Activated CD4-positive, alpha-beta T cell treated with anti-CD3 and anti-CD28 coated beads for 24 hours (primary cell): ENCODE data around the gene CCDC7.
"Not testable (repeated sequence)": the region's sequence is repeated elsewhere in the genome, so short reads cannot be mapped to it uniquely, and the experiment has no call there.

ENCODE experiments used
- DNase-seq, 2 donors: peaks; one replicate each; pipeline ENCODE4 v3.0.0-alpha.2; 2020; ENCODE audit warnings: low read depth in 2 of 2

The CCDC7 gene

GRCh38 chr10:32562695-32563094 is 116.8 kb downstream of the CCDC7 start:
- not testable (repeated sequence) for DNase-seq

- no peak for DNase-seq
These were observed 131.5 kb downstream of the CCDC7 start for GRCh38 chr10:32577448-32577847.

- no peak for DNase-seq
These were observed 137.0 kb downstream of the CCDC7 start for GRCh38 chr10:32582946-32583345.

GRCh38 chr10:32598022-32598421 is 152.1 kb downstream of the CCDC7 start:
- DNase-seq, result not testable (repeated sequence)

GRCh38 chr10:32600317-32600716 is 154.4 kb downstream of the CCDC7 start:
- no peak for DNase-seq

- not testable (repeated sequence) for DNase-seq
These were observed 155.6 kb downstream of the CCDC7 start for GRCh38 chr10:32601562-32601961.

- DNase-seq, result no peak
These were observed 159.8 kb downstream of the CCDC7 start for GRCh38 chr10:32605787-32606186.

GRCh38 chr10:32610543-32610942 is 164.6 kb downstream of the CCDC7 start:
- DNase-seq, result not testable (repeated sequence)

- DNase-seq, result no peak
These were observed 170.5 kb downstream of the CCDC7 start for GRCh38 chr10:32616438-32616837.

- no peak for DNase-seq
These were observed 172.5 kb downstream of the CCDC7 start for GRCh38 chr10:32618482-32618881.

GRCh38 chr10:32621969-32622368 is 176.0 kb downstream of the CCDC7 start:
- no peak for DNase-seq

- DNase-seq, result no peak
These were observed 176.5 kb downstream of the CCDC7 start for GRCh38 chr10:32622409-32622808.

GRCh38 chr10:32627183-32627582 is 181.2 kb downstream of the CCDC7 start:
- DNase-seq, result no peak

- DNase-seq, result no peak
These were observed 184.0 kb downstream of the CCDC7 start for GRCh38 chr10:32629910-32630309.

GRCh38 chr10:32646535-32646934 is 200.6 kb downstream of the CCDC7 start:
- no peak for DNase-seq

GRCh38 chr10:32650246-32650655 is 204.3 kb downstream of the CCDC7 start:
- DNase-seq, result no peak

GRCh38 chr10:32657430-32657829 is 211.5 kb downstream of the CCDC7 start:
- DNase-seq, result not testable (repeated sequence)

- DNase-seq, result no peak
These were observed 215.4 kb downstream of the CCDC7 start for GRCh38 chr10:32661346-32661745.

GRCh38 chr10:32680803-32681557 is 235.0 kb downstream of the CCDC7 start:
- no peak for DNase-seq

- DNase-seq, result no peak
These were observed 238.4 kb downstream of the CCDC7 start for GRCh38 chr10:32684291-32684690.

GRCh38 chr10:32687116-32687515 is 241.2 kb downstream of the CCDC7 start:
- DNase-seq, result no peak

- DNase-seq, result no peak
These were observed 241.6 kb downstream of the CCDC7 start for GRCh38 chr10:32687546-32687945.

- DNase-seq, result no peak
These were observed 246.2 kb downstream of the CCDC7 start for GRCh38 chr10:32692174-32692573.

- no peak for DNase-seq
These were observed 247.6 kb downstream of the CCDC7 start for GRCh38 chr10:32693441-32693979.
